ENCODE results near the gene WDR35.
A peak's percentile ranks its signal among the peaks of the same experiment; 100 is the strongest.

WDR35 gene

GRCh38 chr2:19890104-19890503 lies 99.8 kb downstream of the WDR35 start:
- peak; percentile 64 for FAIRE-seq
- peak; percentile 41 for DNase-seq (ENCODE audit: insufficient read length, low spot score)
- no peak for TF ChIP-seq CTCF (IDR thresholded peaks at IDR 0.05; ENCODE audit: insufficient read depth, missing control alignments)

- no peak for DNase-seq (ENCODE audit: insufficient read length, low spot score)
- TF ChIP-seq CTCF (IDR thresholded peaks at IDR 0.05; ENCODE audit: insufficient read depth, missing control alignments) = no peak
- FAIRE-seq = no peak
Observed at GRCh38 chr2:19888831-19889230, 101.1 kb downstream of the WDR35 start.

GRCh38 chr2:19887510-19887909 lies 102.4 kb downstream of the WDR35 start:
- DNase-seq (ENCODE audit: insufficient read length, low spot score) (no peak), FAIRE-seq (no peak)
- no peak for TF ChIP-seq CTCF (IDR thresholded peaks at IDR 0.05; ENCODE audit: insufficient read depth, missing control alignments)

- DNase-seq (ENCODE audit: insufficient read length, low spot score) (no peak), FAIRE-seq (no peak)
- no peak for TF ChIP-seq CTCF (IDR thresholded peaks at IDR 0.05; ENCODE audit: insufficient read depth, missing control alignments)
Observed at GRCh38 chr2:19886261-19886660, 103.6 kb downstream of the WDR35 start.

- DNase-seq (ENCODE audit: insufficient read length, low spot score) (no peak), FAIRE-seq (no peak)
- no peak for TF ChIP-seq CTCF (IDR thresholded peaks at IDR 0.05; ENCODE audit: insufficient read depth, missing control alignments)
Observed at GRCh38 chr2:19885791-19886190, 104.1 kb downstream of the WDR35 start.

GRCh38 chr2:19883971-19884720 lies 105.8 kb downstream of the WDR35 start:
- FAIRE-seq = no peak
- TF ChIP-seq CTCF (IDR thresholded peaks at IDR 0.05; ENCODE audit: insufficient read depth, missing control alignments) = no peak
- no peak for DNase-seq (ENCODE audit: insufficient read length, low spot score)

GRCh38 chr2:19883486-19883885 lies 106.4 kb downstream of the WDR35 start:
- DNase-seq (ENCODE audit: insufficient read length, low spot score) (no peak), FAIRE-seq (no peak)
- TF ChIP-seq CTCF (IDR thresholded peaks at IDR 0.05; ENCODE audit: insufficient read depth, missing control alignments) = no peak
